Suppressor macrophage treated with lipopolysaccharide for 1 hour (primary cell): Measurements from ENCODE around the gene KCNH2.
"Not testable (repeated sequence)": the region's sequence is repeated elsewhere in the genome, so short reads cannot be mapped to it uniquely, and the experiment has no call there.

Experiments
- DNase-seq, 3 donors: peaks; one replicate each; pipeline ENCODE4 v3.0.0-alpha.2; 2020 to 2022

KCNH2 gene

DNA sequence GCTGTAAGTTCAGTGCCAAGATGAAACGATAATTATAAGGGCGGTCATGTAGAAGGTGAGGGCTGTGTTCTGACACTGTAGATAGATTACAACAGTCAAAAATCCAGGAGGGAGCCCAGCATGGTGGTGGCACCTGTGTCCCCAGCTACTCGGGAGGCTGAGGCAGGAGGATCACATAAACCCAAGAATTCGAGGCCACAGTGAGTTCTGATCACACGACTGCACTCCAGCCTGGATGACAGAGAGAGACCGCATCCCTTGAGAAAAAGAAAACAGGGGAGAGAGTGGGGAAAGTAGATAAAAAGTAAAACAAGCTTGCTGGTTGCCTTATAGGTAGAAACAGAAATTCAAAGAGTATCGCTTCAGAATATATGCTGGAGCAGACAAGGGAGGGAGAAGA, 52.1 kb downstream of the KCNH2 start:
- no peak for DNase-seq

DNA sequence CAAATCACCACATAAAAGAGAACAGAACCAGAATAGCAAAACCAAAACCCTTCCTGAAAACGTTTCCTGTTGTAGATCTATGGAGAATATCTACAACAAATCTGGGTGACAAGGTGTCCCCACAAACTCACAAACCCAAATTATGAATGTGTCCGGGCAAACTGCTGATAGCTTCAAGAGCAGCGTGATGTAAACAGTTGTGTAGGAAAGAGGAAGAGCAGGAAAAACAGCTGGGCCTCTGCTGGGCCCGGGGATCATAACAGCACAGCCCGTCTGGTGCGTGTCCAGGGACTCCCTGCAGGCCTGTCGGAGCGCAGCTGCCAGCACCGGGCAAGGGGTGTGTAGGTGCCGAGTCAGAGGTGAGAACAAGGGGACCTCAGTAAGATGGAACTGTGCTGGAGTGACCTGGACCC, 53.7 kb downstream of the KCNH2 start:
- DNase-seq = peak in 2 of 3 donors; percentile 13 to 14

DNA sequence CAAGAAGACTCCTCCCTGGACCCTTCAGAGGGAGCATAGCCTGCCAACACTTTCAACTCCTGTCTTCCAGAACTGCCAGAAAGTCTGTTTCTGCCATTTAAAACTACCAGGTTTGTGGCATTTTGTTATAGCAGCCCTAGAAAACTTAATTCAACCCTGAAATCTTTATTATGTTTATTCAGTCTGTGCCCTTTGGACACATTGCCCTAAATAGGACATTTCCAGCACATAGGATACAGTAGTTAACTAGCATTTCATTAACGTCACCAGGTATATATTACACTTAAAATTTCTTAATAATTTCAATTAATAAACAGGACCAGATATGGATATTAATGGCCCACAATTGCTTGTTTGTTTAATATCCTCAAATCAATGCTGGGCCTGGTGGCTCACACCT, 54.3 kb downstream of the KCNH2 start:
- DNase-seq = no peak

DNA sequence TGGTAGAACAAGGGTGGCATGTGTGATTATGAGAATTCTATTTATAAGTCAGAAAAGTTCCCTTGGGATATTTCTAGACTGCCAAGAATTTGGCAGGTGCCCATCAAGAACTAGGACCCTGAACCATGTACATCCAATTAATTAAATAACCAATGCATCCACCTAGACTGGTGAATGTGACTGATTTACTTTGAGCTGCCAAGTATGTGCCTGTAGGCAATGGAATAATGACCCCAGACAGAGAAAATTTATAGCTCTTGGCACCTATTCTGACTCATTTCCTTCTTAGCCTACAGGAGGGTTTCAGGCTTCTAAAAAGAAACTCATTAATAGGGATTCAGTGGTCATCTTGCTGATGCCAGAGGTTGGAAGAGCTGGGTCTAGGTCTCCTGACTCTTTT, 54.9 kb downstream of the KCNH2 start:
- no peak for DNase-seq

DNA sequence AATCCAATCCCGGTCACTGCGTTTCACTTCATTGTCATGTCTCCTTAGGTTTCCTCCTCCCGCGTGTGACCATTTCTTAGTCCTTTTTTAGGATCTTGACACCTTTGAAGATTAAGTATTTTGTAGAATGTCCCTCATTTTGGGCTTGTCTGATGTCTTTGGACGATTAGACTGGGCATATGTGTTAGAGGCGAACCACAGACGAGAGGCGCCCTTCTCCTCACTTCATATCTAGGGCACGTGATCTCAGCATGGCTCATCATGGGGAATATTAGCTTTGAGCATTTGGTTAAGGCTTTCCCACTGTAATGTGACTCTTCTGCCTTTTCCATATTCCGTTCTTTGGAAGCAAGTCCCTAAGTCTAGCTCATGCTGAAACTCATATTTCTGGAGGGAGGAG, 59.0 kb downstream of the KCNH2 start:
- no peak for DNase-seq

DNA sequence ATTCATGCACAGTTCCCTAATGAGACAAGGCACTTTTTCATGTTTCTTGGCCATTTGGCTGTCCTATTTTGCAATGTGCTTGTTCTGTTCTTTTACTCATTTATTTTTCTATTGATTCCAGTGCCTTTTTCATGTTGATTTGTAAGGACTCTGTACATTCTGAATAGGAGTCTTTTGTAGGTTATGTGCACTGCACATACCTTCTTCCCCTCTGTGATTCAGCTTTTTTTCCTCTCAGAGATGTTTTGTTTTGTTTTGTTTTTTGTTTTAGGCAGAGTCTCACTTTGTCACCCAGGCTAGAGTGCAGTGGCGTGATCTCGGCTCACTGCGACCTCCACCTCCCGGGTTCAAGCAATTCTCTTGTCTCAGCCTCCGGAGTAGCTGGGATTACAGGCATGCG, 59.7 kb downstream of the KCNH2 start:
- no peak for DNase-seq

DNA sequence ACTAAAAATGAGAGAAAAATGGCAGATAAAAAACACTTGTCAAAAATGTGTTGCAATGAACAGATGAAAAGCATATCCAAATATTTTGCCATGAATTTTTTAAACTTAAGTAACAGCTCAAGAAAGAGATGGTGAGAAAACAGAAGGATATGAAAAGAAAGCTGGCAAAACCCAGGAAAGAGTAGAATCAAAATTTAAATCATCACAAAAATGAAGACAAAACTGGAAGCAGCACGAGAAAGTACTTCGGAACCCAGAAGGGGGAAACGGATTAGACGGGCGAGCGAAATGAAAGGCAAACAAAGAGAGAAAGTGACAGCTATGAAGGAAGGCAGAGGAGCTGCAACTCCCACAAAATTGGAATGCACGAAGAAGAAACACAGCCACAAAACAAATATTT, 60.2 kb downstream of the KCNH2 start:
- no peak for DNase-seq

DNA sequence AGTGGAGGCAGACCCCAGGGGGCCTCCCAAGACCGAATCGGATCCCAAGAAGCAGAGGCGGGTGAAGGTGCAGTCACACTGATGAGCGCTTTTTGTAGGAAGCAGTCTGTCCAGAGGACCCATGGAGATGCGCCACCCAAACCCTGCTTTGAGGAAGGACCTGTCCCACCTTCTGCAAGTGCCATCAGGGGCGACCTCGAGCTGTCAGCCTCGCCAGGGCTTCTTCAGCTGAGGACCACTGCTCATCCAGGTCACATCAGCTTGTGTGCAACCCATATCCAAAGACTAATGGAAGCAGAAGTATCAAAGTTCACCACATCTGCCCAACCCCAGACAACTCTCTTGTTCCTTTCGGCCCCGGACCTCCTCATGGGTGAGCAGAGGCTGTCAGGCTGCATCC, 61.5 kb downstream of the KCNH2 start:
- DNase-seq = no peak

DNA sequence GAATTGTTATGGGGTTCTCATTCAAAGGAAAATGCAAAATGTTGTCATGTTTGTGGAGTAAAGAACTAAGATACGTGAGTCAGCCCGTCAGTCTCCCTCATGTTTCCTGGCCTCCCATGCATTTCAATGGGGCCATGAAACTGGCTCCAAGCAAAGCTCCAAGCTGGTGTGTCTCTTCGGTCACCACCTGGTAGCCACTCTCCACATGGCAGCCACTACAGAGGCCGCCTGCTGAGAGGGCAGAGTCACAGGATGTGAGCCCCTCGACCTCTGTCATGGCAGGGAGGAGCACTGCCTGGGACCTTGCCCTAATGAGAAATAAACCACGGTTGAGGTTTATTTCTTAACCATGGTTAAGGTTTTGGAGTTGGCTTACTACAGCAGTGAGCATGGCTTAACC, 63.2 kb downstream of the KCNH2 start:
- no peak for DNase-seq

DNA sequence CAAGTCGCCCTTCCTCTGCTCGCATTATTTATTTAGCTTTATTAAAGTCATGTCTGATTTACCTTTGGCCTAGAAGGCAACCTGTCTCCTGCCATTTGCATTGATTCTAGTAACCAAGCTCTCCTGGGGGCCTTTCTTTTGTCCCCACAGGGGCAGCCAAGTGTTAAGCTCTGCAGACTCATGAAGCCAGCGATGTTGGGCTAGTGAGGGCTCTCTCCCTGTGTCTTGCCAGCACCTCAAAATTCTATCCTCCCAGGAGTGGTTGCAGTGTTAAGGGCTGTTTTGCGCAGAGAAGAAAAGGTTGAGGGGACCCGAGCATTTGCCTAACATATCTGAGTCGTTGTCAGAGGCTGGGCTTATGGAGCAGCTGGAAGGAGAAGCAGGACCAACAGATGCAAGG, 63.9 kb downstream of the KCNH2 start:
- no peak for DNase-seq

DNA sequence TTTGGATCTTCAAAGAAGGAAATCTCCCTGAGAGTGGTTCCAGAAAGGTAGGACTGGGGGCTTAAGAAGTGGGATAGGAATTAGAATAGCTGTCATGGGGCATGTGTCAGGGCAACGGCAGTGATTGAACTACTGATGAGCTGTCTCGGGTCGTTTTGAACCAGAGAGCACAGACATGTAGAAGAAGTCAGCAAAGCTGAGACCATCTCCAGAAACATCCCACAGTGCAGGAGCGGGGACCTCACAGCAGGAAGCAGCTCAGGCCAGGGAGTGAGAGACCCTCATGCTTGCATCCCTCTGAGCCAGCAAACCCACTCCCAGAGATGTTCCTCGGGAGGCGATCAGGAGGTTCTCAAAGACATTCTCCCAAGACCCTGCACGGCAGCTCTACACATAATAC, 65.7 kb downstream of the KCNH2 start:
- DNase-seq = no peak

DNA sequence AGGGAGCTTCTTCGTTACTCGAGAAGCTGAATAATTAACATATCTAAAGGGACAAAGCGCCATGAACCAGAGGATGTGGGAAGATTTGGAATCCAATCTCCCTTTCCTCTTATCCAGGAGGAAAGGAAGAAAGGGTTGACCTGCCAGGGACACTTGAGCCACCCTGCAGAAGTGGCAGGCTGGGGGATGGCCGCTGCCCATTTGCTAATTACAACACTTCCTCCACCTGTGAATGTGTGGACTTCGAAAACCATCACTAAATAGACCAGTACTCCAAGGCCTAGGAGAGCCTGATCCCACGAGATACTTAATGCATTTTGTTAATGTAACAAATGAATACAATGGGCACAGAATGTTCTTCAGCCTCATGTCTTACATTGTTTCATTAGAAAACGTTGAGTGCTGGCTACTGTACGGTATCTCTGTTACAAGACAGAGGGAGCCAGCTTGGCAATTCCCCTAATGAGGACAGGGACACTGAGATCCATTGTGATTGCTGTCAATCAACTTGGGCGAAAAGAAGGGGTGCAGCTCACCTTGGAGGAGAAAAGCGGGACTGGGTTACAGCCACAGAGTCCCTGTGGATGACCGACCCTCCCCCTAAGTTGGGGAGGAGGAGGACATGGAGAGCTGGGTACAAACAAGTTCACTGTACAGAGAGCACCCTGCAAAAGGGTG, 66.4 kb downstream of the KCNH2 start:
- DNase-seq = no peak

DNA sequence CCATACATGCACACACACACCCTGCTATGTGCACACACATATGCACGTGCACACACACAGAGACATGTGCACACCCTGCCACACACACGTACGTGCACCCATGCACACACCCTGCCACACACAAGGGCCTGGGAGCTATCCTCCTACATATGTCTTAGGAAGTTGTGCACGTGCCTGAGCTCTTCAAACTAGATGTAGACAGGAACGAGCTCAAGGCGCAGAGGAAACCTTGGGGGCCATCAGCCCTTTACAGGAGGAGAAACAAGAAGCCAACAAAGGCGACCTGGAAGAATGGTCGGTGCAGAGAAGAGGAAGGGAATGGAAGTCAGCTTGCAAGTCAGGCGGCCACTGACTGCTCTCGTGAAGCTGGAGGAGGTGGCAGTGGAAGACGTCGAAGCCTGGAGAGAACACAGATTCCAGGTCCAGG, 67.1 kb downstream of the KCNH2 start:
- DNase-seq = no peak

DNA sequence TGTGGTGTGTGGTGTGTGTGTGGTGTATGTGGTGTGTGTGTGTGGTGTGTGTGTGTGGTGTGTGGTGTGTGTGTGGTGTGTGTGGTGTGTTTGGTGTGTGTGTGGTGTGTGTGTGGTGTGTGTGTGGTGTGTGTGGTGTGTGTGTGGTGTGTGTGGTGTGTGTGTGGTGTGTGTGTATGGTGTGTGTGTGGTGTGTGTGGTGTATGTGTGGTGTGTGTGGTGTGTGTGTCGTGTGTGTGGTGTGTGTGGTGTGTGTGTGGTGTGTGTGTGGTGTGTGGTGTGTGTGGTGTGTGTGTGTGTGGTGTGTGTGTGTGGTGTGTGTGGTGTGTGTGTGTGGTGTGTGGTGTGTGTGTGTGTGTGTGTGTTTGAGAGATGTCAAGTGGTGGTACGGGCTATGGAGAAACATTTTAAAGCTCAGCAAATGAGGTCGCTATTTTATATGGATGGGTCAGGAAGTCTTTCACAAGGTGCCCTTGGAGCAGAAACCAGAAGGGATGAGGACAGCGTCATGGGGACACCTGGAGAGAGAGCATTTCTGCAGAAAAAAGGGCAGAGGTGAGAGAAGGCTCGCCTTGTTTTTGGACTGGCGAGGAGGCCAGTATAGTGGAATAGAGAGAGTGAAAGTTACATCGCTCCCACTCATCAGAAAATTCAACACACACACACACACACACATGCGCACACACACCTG, 67.7 kb downstream of the KCNH2 start:
- DNase-seq = not testable (repeated sequence)

DNA sequence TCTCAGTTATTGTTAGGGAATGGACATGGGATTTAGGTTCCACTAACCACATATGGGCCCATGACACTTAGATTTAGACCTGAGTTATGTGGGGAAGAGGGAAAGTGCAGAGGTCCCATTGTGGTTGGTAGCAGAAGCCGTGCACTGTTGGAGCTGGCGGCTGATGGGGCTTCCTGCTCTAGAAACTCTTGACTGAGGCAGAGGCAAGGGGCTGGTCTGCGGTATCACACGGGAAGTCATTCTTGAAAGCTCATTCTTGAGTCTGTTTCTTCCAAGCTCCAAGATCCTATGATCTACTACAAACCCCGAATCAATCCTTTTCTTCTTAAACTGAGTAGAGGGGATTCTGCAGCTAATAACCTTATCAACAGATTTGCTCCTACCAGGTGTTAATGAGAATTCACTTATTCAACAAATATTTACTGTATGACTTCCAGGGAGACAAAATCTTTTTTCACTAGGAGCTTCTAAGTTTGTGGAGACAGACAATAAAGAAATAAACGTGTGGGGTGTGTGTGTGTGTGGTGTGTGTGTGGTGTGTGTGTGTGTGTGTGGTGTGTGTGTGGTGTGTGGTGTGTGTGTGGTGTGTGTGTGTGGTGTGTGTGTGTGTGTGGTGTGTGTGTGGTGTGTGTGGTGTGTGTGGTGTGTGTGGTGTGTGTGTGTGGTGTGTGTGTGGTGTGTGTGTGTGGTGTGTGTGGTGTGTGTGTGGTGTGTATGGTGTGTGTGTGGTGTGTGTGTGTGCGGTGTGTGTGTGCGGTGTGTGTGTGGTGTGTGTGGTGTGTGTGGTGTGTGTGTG, 68.7 kb downstream of the KCNH2 start:
- DNase-seq = no peak

DNA sequence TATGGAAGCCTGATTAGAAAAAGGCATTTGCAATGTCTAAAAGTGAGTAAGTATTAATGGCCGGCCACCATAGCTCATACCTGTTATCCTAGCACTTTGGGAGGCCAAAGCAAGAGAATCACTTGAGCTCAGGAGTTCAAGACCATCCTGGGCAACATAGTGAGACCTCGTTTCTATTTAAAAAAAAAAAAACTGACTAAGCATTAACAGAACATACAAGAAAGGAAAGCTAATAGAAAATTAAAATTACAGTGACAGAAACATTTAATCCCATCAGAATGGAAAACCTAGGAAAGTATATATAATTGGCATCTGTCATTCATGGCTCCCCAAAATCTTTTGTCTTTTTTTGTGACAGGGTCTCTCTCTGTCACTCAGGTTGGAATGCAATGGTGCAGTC, 69.9 kb downstream of the KCNH2 start:
- DNase-seq = no peak

DNA sequence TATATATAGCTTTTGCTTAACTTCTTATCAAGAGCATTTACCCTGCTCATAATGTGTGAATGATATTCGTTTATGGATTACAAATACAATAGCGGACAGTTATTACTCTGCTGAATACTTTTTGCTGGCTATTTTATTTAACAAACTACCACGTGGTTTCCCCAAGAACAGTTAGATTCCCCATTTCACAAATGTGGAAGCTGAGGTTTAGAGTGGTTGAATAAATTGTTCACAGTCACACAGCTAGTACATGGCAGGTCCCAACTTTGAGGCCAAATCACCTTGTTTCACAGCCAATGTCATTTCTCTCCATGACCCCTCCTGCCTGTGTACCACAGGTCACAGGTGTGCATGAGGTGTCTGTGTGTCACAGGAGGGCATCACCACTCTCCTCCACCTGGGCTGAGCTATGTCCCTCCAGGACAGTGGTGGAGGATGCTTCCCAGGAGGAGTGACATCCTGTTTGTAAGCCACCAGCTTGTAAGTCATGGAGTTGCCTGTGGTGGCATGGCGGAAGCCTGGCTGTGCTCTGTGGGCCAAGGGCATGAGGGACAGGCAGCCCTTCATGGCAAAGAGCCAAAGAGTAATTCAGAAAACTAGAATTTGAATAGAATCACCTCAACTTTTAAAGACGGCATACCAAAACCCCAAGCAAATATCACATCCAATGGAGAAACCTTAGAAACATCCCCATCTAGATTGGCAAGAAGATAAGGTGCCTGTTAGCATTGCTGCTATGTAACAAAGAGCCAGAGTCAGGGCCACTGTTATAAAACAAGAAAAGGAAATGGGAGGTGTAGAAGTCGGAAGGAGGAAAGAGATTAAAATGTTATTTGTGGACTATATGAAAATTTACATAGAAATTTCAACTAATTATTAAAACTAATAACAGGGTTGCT, 73.9 kb downstream of the KCNH2 start:
- DNase-seq = peak in 2 of 3 donors; percentile 37 to 48

DNA sequence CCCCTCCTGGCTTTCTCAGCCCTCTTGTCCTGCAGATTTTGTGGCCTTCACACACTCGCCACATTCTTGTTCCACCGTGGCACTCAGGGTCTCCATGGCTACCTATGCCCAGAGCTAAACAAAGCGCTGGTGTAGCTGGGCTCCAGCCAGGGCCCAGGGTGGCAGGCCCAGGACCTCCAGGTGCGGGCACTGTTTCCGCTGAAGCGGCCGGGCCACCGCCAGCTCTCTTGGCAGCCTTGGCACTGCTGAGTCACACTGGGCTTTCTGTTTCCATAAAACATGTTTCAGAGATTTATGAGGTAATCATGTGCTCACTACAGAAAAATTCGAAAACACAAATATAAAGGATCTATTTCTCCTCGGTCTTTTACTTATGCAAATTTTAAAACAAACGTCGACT, 74.5 kb downstream of the KCNH2 start:
- DNase-seq = peak; percentile 50 to 66 (median 55)

DNA sequence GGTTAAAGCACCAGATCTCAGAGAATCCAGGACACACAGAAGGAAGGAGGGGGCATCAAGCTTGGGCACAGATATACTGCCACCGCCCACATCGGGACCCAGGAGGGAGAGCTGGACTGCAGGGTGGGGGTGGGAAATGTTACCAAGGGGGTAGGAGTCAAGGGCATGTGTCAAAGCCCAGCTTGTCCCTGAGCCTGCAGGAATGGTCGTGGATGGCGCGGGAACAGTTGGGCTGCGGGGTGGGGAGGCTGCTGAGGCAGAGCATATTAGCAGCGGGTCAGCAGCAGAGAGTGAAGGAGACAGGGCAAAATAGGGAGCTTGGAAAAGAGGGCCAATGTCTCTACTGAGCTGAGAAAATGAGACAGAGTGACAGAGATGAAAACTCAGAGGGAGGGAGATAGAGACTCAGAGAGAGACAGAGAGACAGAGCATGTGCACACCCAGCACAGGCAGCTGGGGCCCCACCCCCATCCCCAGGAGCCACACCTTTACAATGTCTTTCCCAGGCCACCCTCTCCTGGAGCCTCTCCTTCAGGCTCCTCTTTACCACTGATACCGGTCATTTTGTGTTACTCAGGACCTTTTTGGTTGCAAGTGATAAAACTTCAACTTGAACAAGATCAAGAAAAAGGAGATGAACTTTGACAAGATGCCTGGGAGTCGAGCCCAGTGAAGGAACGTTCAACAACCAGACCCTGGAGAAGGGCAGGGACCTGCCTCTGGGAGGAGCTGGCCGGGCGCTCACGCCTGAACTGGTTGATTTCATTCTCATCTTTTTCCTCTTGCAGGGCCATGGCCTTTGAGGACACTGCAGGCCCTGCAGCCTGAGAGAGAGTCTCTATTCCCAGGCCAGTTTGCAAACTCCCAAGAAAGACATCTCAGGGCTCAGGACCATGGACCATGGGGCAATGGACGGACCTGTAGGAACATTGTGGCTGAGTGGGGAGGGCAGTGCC, 75.8 kb downstream of the KCNH2 start:
- DNase-seq = no peak

DNA sequence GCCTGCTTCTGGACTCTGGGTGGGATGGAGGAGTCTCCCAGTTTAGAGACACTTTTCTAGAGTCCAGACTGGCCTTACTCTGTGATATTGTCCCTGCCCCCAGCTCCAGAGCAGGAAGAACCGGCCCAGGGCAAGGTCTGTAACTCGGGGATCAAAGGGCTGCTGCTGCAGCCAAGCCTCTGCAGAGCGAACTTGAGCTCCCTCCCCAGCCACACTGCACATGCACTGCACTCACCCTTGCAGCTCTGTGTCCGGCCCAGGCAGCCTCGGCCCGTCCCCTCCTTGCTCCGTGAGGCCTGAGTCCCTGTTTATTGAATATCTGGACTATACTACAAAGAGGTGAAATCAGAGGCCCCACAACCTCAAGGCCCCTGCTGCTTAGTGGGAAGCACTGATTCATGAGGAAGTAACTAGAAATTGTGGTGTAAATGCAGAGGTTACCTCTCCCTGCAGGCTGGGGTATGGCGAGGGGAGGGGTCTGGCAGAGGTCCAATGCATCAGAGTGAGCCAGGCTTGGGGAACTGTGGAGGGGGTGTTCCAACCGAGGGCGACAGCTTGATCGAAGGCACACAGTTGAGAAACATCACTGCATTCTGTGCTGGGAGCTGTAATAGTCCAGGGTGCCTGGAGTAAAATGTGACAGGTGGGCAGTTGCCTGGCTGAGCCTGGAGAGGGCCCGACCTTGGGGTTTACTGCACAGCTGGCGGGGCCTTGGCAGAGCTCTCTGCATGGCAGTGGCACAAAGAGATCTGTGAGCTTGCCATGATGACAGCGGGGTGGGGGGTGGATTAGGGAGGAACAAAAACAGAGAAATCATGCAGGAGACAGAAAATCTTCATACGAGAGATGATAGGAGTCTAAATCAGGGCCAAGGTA, 76.7 kb downstream of the KCNH2 start:
- no peak for DNase-seq

DNA sequence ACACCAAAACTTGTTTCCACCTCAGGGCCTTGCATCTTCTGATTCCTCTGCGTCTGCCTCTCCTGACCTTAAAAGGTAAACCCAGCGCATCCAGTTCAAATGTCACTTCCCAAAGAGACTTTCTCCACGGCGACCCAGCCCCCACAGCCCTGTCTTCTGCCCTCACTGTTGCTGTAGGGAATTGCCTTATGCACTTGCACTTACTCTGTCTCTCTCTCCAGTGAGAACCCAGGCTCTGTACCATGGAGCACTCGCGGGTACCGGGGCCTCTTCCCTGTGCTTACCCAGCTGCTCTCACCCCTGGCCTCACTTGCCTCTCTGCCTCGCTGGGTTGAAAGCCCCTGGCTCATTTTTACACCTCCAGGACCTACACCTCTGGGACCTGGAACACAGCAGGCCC, 77.4 kb downstream of the KCNH2 start:
- DNase-seq = no peak
